ENCODE data around the gene WEE2.

Gene WEE2

DNA sequence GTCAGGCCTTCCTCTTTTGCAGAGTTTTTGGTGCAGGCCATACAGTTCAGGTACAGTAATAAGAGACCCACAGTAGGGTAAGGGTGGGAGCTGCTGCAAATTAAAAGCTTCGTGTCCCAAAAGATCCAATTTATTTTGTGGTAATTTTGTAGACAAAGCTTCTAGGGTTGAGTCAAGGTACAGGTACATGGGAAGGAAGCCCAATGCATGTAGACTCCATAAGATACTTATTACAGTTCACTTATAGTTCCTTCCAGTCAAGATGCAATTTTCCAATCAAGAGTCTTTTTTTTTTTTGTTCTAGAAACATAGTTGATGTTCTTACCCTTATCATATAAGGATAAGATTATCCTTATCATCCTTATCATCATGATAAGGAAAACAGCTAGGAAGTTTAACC is 68.2 kb downstream of the WEE2 start, which contains the start of gene TAS2R4:
TAS2R4 (plus strand) TSS at position 301 of the 400 bp plus-strand sequence. CDS start 1,815 bp downstream, outside the sequence.
- H3K36me3 ChIP-seq (ENCODE audit: insufficient read depth, low read length): peaks cover 23% of the 10 kb centered on the region

More for the DNA sequence above, 68.2 kb downstream of the WEE2 start, which contains the start of gene TAS2R4:
- H4K20me1 ChIP-seq (ENCODE audit: insufficient read depth, low read length): no peaks in the 10 kb centered on the region
- H3K27ac ChIP-seq (ENCODE audit: low read depth, low read length, poor library complexity, severe bottlenecking): no peak within 1 kb of the TSS
- no peaks in the 10 kb centered on the region for H3K9me3 ChIP-seq (ENCODE audit: low read length)
- H3K27me3 ChIP-seq (ENCODE audit: insufficient read depth, low read length): no peaks in the 10 kb centered on the region
- H3K79me2 ChIP-seq (ENCODE audit: insufficient read depth, low read length): no peaks in the 10 kb centered on the region
- H3K4me3 ChIP-seq (ENCODE audit: low read depth, low read length, poor library complexity, severe bottlenecking): no peak within 1 kb of the TSS
- H3F3A ChIP-seq (ENCODE audit: insufficient read depth, low read length): no peaks in the 10 kb centered on the region
- no peaks in the 10 kb centered on the region for H3K4me1 ChIP-seq (ENCODE audit: insufficient read depth, low read length, severe bottlenecking)
- TF ChIP-seq EZH2 (IDR thresholded peaks at IDR 0.05; ENCODE audit: borderline replicate concordance, low read length): no peak
- TF ChIP-seq, protein P1, sequence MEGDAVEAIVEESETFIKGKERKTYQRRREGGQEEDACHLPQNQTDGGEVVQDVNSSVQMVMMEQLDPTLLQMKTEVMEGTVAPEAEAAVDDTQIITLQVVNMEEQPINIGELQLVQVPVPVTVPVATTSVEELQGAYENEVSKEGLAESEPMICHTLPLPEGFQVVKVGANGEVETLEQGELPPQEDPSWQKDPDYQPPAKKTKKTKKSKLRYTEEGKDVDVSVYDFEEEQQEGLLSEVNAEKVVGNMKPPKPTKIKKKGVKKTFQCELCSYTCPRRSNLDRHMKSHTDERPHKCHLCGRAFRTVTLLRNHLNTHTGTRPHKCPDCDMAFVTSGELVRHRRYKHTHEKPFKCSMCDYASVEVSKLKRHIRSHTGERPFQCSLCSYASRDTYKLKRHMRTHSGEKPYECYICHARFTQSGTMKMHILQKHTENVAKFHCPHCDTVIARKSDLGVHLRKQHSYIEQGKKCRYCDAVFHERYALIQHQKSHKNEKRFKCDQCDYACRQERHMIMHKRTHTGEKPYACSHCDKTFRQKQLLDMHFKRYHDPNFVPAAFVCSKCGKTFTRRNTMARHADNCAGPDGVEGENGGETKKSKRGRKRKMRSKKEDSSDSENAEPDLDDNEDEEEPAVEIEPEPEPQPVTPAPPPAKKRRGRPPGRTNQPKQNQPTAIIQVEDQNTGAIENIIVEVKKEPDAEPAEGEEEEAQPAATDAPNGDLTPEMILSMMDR (IDR thresholded peaks at IDR 0.05; ENCODE audit: low read length): no peak
- no peak within 1 kb of the TSS for H2AFZ ChIP-seq (ENCODE audit: low read length)
- H3K9ac ChIP-seq (ENCODE audit: low read length): no peak within 1 kb of the TSS
- H3K4me2 ChIP-seq (ENCODE audit: low read length): no peak within 1 kb of the TSS
- H3K9me2 ChIP-seq (ENCODE audit: low read depth, low read length): no peaks in the 10 kb centered on the region

Measured in OCI-LY1 (cell line).